NCI-H2227 (cell line): ENCODE measurements around the gene ISG20L2.
"Not testable (repeated sequence)": the region's sequence is repeated elsewhere in the genome, so short reads cannot be mapped to it uniquely, and the experiment has no call there.

Source experiments
- DNase-seq: peaks from one replicate; lab custom pipeline; 2025; ENCODE audit not compliant: unreplicated experiment; lab: John Stamatoyannopoulos, UW

ISG20L2 gene

GRCh38 chr1:156728599-156729462 lies at the start of gene ISG20L2:
ISG20L2 (minus strand) TSS chr1:156728766; CDS start chr1:156727652, 1,114 bp downstream.
- DNase-seq, result peak; percentile 98

GRCh38 chr1:156777573-156777972 lies 49.0 kb upstream of the ISG20L2 start:
- DNase-seq, result no peak

- DNase-seq, result no peak
These were observed 48.4 kb upstream of the ISG20L2 start for GRCh38 chr1:156776942-156777341.

- no peak for DNase-seq
These were observed 47.2 kb upstream of the ISG20L2 start for GRCh38 chr1:156775799-156776198.

GRCh38 chr1:156773607-156774006 lies 45.0 kb upstream of the ISG20L2 start:
- DNase-seq, result no peak

GRCh38 chr1:156772728-156773497 lies 44.3 kb upstream of the ISG20L2 start:
- no peak for DNase-seq

GRCh38 chr1:156772222-156772621 lies 43.7 kb upstream of the ISG20L2 start:
- no peak for DNase-seq

GRCh38 chr1:156768610-156769295 lies 40.2 kb upstream of the ISG20L2 start:
- no peak for DNase-seq

GRCh38 chr1:156767879-156768604 lies 39.5 kb upstream of the ISG20L2 start:
- DNase-seq, result peak; percentile 63

GRCh38 chr1:156767101-156767878 lies 38.7 kb upstream of the ISG20L2 start, which contains the start of gene PRCC:
PRCC (plus strand) TSS chr1:156767535; CDS start chr1:156767772, 237 bp downstream.
- DNase-seq, result peak; percentile 99

- DNase-seq, result no peak
These were observed 37.9 kb upstream of the ISG20L2 start for GRCh38 chr1:156766298-156767100.

- no peak for DNase-seq
These were observed 37.1 kb upstream of the ISG20L2 start for GRCh38 chr1:156765666-156766065.

GRCh38 chr1:156765136-156765535 lies 36.6 kb upstream of the ISG20L2 start:
- not testable (repeated sequence) for DNase-seq

- DNase-seq, result no peak
These were observed 32.2 kb upstream of the ISG20L2 start for GRCh38 chr1:156760796-156761104.

- peak; percentile 60 for DNase-seq
These were observed 31.7 kb upstream of the ISG20L2 start for GRCh38 chr1:156760092-156760795.

- not testable (repeated sequence) for DNase-seq
These were observed 29.1 kb upstream of the ISG20L2 start for GRCh38 chr1:156757572-156758253.

- DNase-seq, result no peak
These were observed 27.8 kb upstream of the ISG20L2 start for GRCh38 chr1:156756355-156756754.

GRCh38 chr1:156755527-156755950 lies 27.0 kb upstream of the ISG20L2 start:
- DNase-seq, result no peak
